GM21447 (cell line): Measurements from ENCODE around the gene MEN1.

Experiments
- ATAC-seq: cut with Tn5 transposase; IDR thresholded peaks from one replicate; pipeline ENCODE4 v1.9.1; 2021; ENCODE audit not compliant: unreplicated experiment

MEN1 gene

DNA sequence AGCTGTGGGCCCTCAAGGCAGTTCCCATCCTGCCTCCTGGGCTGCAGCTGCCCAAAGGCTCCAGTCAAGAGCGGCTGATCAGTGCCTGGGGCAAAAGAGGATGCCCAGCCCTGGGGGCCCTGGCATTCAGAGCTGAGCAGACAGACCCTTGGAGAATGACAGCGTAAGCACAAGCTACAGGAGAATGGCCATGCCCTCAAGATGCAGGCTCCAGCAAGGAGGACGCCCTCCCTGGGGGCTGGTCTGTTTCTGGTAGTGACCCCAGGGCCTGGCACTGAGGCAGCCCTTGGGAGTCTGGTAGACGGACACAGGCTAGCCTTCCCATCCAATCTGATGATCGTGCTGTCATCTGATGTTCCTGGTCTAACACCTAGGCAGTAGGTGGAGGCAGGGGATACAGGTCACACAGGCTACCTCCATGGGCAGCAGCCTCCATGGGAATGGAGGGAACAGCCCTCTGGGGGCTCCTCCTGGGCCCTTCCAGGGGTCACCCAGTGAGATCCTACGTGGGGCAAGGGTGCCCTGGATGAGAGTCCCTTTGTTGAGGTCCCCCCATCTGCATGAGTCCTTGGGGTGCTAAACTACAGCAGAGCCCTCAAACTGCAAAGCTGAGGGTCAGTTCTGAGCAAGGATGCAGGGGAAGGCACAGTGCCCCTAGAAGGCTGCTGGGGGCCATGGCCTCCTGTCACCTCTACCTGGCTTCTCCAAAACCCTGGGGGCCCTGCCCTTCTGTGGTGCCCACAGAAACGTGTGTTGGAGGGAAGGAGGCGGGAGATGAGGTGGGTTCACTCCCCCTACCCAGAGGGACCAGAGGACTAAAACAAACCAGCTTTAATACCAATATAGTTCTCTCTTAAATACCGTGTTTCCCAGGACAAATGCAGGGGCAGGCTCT lies 21.8 kb downstream of the MEN1 start:
- no peak for ATAC-seq

DNA sequence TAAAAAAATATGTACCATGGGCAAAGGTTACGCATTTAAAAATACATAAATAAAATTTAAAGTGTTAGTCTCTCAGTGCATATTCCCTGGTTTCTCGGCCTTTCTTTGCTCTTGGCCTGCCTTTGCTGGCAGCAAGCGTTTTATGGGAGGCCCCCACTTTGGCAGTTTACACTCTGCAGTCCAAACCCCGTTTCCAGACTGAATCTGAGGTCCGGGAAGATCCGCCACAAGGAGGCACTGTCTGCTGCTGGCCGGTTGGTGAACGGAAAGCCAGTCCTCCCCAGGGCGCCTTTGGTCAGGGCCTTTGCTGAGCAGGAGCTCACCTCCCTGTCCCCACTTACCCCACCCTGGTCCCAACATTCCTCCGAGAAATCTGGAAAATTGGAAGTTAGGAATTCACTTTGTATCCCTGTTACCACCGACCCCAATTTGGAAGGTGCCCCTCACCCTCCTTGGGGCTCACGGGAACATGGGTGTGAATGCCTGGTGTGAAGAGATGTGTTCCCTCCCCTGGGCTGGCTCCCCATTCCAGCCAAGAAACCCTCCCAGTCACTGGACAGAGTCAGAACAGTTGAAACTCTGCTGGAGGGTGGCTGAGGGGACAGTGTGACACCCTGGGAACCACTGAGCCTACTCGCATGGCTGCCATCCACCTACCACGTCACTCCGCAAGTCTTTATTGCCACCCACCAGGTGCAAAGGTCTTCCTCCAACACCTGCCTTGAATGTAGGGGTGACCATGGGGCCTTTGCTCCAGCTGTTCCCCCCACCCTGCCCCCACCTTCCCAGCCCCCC lies 22.6 kb downstream of the MEN1 start:
- no peak for ATAC-seq

DNA sequence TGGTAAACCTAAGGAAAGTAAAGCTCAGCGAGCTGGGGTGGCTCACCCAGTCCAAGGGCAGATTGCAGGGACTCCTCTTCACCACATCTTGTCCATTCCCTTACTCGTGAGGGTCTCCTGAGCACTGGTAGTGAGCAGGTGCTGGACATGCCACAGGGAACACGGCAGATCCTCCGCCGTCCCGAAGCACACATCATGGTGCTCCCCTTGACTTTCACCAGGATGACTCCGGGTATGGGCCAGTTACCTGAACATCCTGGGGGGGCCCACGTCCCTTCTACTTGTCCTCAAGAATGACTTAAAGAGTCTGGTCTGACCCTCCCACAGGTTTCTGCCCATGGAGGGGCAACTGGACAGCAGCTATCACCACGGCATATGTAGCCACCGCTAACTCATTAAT lies 24.0 kb downstream of the MEN1 start:
- no peak for ATAC-seq

DNA sequence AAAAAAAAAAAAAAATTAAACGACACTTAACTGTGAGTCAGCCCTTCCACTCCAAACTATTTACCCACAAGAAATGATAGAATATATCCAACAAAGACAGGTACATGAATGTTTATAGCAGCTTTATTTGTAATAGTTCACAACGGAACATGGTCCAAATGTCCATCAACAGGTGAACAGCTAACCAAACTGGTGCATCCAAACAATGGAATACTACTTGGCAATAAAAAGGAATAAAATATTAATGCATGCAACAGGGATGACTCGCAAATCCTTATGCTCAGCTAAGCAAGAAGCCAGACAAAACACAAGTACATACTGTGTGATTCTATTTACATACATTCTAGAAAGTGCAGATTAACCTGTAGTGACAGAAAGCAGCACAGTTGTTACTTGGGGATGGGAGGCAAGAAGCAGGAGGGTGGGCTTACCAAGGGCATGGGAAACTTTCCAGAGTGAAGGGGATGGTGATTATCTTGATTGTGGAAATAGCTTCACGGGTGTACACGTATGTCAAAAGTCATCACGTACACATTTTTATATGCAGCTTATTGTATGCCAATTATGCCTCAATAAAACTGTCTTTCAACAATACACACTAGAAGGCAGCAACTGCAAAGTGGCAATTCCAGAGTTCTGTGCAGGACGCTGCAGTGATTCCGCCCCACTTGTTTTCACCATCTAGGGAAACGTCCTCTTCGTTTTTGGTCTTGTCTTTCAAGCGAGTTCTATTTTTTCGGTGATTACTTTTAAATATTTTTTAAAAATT lies 25.4 kb downstream of the MEN1 start:
- ATAC-seq: no peak

DNA sequence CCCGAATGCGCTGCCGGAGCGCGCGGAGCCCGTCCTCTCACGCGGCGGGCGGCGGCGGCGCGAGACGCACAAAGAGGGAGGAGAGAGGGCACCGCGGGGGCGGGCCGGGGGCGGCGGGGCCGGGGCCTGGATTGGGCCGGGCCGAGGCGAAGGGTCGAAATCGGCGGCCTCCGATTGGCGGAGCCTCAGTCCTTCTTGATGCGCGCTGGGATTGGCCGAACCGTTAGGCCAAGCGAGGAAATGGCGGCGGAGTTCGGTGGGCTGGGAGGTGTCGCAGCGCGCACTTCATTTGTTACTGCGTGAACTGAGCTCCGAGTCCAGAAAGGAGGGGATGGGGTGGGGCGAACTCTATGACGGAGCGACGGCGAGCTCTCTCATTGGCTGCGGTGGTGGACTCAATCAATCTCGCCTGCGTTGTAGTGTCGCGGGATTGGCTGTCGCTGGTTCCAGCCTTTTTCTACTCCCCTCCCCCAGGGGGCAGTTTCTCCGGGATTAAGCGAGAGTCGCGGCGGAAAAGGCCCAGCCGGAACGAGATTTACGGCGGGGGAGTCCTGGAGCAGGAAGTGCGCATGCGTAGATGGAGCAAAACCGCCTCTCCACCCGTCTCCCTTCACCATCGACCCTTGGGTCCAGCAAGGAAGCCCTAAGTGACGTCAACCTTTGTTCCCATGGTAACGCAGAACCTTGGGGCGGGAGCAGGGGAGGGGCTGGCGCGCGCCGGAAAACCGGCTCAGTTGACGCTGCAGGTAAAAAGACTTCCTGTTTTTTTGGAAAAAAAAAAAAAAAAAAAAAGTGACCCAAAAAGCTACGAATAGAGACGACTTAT lies 31.7 kb downstream of the MEN1 start, which contains the start of gene SF1:
TSS of gene SF1 (minus strand) at position 70 of the 826 bp plus-strand sequence. CDS start 150 bp downstream, outside the sequence.
- ATAC-seq: peak; percentile 77

DNA sequence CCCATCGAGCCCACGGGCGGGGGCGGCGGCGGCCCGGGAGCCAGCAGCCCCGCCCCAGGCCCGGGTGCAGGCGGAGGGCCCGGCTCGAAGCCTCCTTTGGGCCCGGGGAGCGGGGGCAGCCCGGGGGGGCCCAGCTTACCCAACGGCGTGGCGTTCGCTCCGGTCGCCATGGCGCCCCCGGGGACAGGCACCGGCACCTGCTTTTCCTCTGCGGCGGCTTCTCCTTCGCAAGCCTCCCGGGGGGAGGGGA lies 32.2 kb downstream of the MEN1 start:
- peak; percentile 15 for ATAC-seq

DNA sequence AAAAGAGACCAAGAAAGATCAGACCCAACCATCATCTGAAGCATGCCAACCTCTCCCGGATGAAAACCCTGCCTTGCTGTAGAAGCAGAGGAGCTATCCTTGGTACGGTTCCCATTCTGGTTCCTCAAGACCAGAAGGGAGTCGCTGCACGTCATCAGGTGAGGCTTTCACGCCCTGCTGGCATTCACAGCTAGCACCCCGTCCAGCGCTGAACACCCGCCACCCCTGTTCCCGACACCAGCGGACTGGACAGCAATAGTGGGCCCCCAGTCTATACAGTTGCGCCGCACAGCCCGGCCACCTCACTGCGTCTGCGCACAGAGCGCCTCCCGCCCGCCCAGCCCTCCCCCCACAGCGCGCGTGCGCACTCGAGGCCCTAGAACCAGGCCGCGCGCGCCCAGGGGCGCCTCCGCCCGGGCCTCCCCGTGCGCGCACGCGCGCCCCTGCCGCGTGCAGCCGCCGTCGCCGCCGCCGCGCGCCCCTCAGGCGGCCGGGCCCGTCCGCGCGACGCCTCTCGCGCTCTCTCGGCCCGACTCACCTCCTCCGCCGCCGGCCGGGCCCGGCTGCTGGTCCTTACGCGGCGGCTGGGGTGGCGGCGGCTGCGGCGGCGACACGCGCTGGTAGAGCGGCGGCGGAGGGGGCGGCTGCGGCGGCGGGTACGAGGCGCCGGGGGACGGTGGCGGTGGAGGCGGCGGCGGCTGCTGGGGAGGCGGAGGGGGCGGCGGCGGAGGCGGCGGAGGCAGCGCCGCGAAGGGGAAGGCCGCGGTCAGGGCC lies 32.7 kb downstream of the MEN1 start:
- ATAC-seq: no peak

DNA sequence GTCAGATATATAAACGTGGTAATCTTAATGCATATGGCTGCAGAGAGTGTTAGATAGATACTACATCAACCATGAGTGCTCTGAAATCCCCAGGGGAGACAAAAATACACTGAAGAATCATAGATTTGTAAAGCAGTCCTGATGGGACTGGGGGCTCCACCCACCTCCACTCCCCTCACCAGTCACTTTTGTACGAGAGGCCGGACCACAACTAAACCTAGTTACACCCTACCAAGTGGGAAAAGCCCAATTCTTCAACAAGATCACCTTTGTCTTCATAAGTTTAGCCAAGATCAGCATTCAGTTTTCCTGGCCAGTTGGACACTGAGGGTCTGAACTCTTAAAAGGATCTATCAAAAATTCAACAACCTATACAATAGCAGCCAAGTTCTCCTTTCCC lies 33.5 kb downstream of the MEN1 start:
- no peak for ATAC-seq

DNA sequence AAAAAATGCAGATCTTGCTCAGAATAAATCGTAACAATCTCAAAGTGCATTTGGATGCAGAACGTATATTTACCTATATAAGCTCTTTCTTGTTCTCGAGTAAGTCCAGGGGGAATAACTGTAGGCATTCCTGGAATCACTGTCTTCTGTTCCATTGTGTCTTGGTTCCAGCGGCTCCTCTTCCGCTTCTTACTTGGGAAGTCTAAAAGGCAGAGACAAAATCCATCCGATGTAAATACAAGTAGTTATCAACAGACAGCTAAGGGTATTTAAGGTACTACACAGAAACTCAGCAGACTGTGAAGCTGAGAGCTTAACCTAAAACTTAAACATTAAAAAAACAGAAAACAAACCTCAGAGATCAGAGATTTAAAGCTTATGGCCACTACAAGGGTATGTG lies 33.9 kb downstream of the MEN1 start:
- no peak for ATAC-seq

DNA sequence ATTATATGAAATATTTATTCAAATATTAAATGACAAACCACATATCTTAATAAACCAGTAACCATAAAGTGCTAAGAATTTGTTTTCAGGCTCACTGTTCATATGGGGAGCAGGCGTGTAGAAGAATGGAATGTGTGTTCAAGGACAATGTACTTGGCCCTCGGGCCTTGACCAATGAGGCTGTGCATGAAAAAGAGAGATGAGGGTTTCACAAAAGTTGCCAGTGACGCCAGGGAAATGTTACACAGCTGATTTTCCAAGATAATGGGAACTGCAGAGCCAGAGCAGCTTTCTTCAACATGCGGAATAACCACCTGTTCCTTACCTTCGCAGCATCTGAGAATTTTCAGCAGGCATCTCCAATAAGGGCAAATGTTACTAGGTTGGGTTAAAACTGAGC lies 36.2 kb downstream of the MEN1 start:
- ATAC-seq: no peak

DNA sequence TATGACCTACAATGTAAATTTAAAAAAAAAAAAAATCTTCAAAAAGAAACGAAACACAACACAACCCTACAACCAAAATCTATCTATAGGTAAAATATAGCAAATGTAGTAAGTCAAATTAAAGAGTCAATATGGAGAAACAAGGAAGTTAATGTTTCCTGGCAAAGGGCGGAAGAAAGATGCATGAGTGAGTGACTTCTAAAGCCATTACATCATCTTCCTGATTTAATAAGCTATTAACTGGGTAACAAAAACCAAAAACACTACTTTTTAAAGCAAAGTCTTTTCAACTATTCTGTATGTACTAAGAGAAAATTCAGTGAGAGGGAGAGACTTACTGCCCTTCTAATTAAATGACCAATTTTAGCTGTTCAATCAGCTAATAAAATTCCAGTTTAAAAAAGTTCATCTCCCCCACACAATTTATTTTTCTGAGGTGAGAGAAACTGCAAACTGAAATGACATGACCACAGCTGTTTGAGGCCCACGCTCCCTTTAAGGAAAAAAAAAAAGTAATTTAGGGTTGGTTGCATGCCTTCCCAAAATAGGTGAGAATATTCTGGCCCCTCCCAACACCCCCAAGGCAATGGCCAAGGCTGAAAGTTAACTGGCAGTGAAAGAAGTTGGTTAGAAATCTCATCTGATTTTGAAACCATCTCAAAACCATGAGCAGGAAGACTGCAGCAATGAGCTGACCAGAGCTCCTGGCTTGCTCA lies 37.9 kb downstream of the MEN1 start:
- ATAC-seq: peak; percentile 45

DNA sequence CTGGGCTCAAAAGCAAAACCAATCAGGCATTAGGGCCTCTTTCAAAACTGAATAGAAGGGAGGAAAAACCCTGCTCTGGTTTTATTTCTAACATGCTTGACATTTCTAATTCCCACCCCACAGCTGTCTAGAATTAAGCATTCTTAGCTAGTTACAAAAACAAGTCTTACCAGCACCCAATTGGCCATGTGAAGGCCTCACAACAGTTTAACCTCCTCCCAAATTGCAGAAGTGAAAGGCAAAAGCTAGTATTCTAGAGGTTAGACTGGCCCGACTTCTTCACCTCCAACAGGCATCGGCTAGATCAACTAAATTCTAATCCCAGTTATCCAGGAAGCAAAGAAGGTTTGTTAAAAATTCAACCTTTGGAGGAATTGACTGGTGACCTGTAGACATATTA lies 38.5 kb downstream of the MEN1 start:
- peak; percentile 36 for ATAC-seq

DNA sequence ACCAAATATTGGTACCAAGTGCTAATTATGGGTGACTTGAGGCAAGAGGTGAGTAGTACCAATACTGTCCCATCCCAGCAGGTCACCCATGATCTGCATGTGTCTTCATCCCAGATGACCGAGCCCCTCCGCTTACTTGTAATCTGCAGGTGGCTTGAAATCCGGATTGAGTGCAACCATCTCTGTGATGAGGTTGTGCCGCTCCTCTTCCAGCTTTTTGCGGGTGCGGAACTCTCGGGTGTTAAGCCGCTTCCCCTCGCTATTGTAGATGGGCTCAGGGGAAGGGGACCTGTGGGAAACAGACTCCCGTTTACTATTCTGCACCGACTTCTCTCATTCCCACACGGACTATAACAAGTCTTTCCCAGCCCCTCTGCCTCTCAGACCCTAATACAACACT lies 40.2 kb downstream of the MEN1 start:
- ATAC-seq: no peak

DNA sequence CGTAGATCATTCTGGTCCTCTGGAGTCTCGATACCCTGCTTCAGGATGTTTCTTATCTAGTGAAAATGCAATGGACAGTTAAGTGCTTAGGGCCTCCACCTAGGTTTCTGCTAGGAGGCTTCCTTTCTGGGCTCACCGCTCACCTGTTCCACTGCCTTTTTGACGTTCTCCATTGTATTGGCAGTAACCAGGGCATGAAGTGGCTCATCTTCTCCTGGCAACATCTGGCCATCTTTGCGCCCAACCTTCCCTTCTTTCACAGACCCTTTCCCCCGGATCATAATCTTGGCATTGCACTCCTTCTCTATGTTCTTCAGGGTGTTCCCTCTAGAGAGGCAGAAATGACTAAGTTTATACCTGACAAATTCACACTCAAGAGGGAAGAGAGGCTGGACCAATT lies 41.1 kb downstream of the MEN1 start:
- ATAC-seq: no peak

DNA sequence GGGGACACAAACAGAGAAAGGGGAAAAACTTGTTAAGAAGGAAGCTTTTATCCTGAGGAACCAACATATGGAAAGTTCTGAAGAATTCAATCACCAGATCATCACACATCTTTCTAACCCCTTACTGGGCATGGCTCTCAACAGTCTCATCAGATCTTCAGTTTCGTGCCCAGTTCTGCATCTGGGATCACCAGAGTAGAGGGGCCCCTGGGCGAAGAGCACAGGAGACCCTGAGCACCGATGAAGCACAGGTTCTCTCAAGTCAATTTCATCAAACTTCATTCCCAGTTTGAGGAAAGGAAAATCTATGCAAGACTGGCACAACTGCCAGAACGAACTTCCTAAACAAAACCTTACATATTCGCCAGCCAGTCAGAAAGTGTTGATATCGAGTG lies 42.1 kb downstream of the MEN1 start:
- no peak for ATAC-seq

DNA sequence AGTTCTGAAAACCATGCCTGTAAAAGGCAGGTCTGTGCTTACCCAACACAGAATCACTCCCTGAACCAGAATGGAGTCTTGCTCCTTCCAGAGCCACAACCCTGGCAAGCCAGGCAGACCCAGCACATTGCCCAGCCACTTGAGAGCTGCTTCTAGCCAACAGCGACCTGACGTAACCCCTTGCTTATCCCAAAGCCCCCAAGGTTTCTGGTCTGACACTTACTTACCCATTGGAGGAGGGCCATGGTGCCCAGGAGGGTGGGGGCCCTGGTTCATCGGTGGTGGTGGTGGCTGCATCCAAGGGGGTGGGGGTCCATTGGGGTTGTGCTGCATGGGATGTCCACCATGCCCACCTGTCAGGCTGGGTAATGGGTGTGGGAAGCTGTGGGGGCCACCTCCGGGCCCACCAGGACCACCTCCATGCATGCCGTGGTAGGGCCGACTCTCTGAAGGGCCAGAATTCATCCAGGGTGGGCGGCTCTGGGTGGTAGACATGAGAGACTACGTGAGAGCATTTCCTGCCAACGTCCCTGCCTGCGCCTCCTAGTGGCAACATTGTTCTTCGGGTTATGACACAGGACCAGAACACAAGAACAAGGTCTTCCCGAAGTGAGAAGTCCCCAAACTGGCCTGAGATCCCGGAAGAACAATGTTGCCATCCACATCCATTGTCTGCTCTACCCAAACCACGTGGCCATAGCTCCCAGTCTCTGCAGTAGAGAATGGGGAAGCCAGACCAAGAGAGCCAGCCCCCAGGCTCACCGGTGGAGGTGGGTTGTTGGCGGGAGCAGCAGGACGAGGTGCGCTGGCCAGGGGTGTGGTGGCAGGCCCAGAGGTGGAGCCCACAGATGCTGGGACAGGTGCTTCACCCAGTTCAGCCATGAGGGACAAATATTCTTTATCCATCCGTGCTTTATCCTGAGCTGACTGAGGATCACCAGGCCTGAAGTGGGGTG lies 42.7 kb downstream of the MEN1 start:
- ATAC-seq: no peak

DNA sequence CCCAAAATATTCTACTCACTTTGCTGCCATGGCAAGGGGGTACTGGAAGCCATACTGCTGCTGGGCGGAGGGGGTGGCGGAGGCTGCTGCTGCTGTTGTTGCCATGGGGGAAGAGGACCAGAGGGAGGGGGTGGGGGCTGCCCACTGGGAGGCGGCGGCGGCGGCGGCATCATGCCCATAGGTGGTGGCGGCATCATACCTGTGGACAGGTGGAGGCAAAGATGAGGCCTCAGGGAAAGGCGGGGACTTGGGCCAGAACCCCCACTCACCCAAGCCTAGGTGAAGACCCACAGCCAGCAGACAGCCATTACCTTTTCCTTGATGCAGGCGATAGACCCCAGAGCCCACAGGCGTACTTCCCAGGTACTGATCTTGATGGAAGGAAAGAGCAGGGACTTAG lies 43.5 kb downstream of the MEN1 start:
- no peak for ATAC-seq
